GM12892 (cell line): ENCODE data around the gene ARID2.

ENCODE experiments used
- DNase-seq: peaks from one replicate; pipeline ENCODE4 v3.0.0; 2011; ENCODE audit not compliant: insufficient read length
- FAIRE-seq: peaks from 2 replicates; lab custom pipeline; 2011; peaks lifted over from hg19 to GRCh38; lab: Jason Lieb, UNC
- POLR2A ChIP-seq: IDR thresholded peaks from 2 replicates; pipeline ENCODE4 v1.6.1; 2011; ENCODE audit warnings: low read depth, low read length, control low read depth
- POLR2AphosphoS5 ChIP-seq: IDR thresholded peaks from 2 replicates; pipeline ENCODE4 v1.6.1; 2011; ENCODE audit warnings: low read depth, low read length, control low read depth
- TAF1 ChIP-seq: IDR thresholded peaks from 2 replicates; pipeline ENCODE4 v1.6.1; 2011; ENCODE audit warnings: low read depth, mild to moderate bottlenecking, control low read depth, low read length, borderline replicate concordance

The ARID2 gene

DNA sequence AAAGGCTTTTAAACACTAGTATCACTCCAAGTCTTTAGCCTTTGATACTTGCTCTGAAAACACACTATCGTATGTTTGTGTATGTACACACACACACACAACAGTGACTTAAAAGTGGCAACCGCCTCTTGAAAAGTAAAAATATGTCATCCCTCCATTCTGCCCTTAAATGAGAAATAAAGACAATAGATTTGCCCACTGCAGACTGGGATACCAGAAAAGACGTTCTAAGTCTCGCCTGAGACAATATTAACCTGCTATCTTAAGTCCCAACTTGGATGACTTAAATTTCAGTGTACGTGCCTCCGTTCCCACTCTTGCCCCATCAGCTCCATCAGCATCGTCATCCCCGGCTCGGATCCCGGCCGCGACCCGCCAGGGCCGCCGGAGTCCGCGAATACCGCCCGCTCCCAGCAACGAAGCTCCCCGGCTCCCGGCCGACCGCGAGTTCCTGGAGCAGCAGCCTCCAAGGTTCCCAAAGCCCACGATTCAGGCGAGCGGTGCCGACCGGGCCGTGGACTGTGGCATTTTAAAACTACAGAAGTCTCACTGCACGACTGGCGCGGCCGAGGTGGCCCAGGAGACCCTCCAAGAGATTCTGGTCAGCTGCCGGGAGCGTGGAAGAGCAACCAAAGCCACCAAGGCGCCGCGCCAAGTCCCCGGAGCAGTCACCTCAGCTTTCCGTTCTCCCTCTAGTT lies 2.8 kb upstream of the ARID2 start:
- FAIRE-seq (peak; percentile 46), DNase-seq (no peak)

DNA sequence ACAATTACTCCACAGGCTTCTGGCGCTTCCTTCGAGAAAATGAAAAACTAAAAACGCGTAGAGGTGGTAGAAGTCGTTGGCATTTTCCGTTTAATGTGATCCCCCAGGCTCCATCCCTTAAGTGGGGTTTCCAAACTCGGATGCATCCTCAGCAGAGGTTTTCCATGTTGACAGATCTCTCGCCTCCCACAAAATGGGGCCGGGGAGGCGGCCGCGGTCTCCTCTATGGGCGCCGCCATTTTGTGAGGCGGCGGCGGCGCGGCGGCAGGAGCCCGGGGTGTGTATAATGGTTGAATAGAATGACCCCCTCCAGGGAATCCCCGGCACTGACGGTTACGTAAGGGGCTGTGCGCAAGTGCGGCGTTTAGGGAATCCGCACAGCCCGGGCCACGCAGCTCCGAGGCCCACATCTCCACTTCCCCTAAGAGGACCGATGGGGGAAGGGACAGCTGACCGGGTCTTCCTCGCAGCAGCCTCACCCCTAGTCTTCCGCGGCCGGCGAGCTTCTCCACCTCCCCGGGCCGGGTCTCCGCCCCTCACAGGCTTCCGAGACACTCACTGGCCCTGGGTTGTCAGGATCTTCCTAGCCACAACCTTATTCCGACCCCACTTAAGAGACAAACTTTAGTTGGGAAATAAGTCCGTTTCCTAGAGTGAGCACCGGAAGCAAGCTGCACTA lies 2.1 kb upstream of the ARID2 start:
- TF ChIP-seq POLR2AphosphoS5 (peak; percentile 64), TAF1 (peak; percentile 59; the same call in 1 of the 2 replicates), POLR2A (peak; percentile 87)
- peak; percentile 76 for FAIRE-seq
- DNase-seq: peak; percentile 61

More for the DNA sequence above, 2.8 kb upstream of the ARID2 start:
- TF ChIP-seq TAF1 (no peak), POLR2AphosphoS5 (no peak), POLR2A (no peak)

DNA sequence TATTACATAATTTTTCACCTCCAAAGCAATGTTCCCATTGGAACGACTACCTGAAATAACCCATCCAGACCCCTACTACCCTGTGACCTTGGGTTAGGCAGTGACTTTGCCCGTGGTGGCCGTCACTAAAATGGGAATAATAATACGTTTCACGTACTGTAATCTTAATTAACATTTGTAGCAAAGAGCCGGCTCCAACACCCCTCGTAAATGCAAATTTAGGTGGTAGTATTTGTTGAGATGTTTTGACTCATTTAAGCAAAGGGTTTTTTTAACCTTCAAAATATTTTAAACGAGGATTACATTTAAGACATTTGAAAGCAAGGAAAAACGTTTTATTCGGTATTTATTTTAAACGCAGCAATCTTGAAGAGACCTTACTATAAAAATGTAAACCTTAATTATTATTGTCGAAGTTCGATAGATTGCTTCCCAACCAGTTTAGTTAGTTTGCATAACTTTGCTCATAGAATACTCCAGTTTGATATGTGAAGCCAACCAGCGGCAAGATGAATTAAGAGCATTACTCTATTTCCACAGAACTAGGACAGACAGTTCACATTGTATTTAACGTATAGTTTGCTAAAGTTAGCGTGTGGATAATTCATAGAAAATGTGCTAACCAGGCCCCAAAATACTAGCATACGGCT lies 1.4 kb upstream of the ARID2 start:
- DNase-seq: no peak
- TF ChIP-seq TAF1 (no peak), POLR2AphosphoS5 (no peak), POLR2A (no peak)
- no peak for FAIRE-seq

DNA sequence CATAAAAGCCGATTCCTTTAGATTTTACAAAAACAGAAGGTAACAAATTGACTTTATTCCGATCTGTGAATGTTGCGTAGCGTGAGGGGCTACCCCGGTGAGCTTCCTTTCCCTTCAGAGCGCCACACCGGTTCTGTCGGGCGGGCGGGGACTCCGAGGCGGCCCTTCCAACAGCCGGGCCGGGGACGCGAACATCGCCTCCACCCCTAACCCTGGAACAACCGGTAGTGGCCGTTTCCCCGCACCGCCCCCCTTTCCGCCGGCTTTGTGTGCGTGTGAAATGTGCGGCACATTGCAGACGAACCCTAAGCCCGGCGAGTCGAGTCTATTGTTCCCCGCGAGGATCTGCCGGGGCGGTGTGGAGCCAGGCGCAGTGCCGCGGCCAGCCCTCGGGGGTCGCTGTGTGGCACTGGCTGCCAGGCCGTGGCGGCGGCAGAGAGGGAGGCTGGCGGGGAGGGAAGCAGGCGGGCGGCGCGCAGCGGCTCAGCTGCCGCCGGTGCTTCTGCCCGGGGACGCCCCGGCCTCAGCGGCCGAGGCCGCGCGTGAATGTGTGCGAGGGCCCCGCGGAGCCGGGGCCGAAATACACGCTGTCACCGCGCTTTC lies 775 bp upstream of the ARID2 start:
- peak; percentile 99 for FAIRE-seq
- peak; percentile 96 for TF ChIP-seq POLR2A
- peak; percentile 82 for TF ChIP-seq POLR2AphosphoS5
- peak; percentile 78 for TF ChIP-seq TAF1

DNA sequence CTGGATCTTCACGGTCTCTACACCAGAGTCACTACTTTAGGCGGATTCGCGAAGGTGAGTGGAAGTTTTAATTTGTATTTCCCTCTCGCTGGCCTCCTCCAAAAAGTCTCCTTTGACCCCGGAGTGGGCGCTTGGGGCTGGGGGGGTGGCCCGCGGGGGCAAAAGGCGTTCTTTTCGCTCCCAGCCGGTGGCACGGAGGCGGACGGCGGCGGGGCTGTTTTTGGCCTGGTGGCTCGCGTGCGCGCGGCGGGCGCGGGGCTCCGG lies 510 bp downstream of the ARID2 start:
- DNase-seq: no peak
- FAIRE-seq: peak; percentile 5
- TF ChIP-seq POLR2A (no peak), TAF1 (no peak), POLR2AphosphoS5 (no peak)

More for the DNA sequence above, 775 bp upstream of the ARID2 start:
- peak; percentile 47 for DNase-seq

DNA sequence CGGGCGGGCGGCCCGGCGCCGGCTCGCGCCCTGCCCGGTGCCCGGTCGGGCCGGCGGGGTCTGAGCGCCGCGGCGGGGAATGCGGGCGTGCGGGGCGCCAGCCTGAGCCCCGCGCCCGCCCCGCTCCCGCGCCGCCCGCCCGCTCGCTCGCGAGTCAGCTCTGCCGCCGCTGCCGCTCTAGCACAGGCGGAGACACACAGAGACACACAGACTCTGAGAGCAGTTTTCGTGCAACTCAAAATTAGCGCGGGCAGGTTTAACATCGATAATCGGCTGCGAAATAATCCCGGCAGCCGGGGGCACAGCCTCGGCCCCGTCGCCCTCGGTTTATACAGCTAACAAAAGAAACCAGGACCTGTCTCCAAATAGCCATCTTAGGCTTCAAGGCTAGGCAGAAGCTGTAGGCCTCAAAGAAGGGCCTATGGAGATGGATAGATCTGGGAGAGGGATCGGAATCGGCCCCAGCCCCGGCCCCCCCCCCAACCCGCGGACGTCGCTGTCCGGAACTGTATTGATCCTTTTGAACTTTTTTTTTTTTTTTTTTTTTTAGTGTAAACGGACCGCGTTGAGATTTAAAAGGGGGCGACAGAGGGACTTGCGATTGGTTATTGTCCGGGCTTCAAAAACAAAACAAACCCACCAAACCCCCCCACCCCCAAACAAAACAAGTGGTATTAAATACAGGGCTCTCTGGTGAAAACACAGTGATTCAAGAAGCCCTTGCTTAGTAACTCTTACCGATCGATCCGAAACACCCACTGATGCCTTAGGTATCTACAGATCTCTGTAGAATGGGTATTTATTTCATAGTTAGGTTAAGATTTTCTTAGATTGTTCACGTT lies 1.1 kb downstream of the ARID2 start:
- DNase-seq (no peak), FAIRE-seq (peak; percentile 67)
- no peak for TF ChIP-seq POLR2AphosphoS5
- TF ChIP-seq TAF1: peak; percentile 15; the same call in 1 of the 2 replicates
- TF ChIP-seq POLR2A: peak; percentile 42; the same call in 1 of the 2 replicates

DNA sequence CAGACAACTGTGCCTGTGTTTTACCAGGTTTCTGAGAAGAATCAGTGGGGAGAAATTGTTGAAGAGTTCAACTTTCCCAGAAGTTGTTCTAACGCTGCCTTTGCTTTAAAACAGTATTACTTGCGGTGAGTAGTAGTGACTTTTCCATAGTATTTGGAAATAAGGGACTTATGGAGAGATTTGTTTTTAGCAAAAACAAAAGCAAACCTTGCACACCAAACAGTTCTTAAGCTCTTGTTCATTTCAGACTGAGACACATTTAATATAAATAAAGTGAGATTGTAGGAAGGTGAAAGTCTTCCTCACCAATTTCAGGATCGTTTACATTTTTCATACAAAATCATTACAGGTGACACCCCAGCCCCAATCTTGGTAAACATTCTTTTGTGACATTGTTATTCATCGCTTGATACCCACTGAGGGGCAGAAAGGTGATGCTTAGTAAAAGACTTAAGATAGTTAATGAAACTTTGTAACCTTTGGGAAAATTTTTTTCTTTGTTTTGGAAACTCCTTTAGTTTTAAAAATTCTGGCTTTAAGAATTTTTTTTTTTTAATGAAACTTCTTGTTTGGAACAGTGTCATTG lies 1.8 kb downstream of the ARID2 start:
- TF ChIP-seq POLR2A: no peak
- no peak for TF ChIP-seq POLR2AphosphoS5
- no peak for TF ChIP-seq TAF1
- no peak for DNase-seq
- no peak for FAIRE-seq

DNA sequence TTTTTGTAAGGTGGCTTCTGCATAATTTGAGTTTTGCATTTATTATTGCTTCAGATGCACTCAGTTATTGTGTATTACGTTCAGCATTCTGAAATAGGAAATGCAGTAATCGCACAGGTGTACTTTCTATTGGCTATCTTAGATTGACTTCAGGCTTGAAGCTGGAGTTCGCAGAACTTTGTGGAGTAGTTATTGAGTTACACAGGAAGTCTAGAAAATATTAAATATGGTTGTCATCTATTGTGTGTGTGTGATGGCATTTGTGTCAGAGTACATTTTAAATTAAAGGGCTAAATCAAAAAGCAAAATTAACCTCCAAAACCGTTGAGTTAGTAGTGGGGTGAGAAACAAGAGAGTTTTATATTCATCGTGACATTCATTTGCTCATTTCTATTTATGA lies 2.7 kb downstream of the ARID2 start:
- DNase-seq: no peak
- peak; percentile 71 for FAIRE-seq

DNA sequence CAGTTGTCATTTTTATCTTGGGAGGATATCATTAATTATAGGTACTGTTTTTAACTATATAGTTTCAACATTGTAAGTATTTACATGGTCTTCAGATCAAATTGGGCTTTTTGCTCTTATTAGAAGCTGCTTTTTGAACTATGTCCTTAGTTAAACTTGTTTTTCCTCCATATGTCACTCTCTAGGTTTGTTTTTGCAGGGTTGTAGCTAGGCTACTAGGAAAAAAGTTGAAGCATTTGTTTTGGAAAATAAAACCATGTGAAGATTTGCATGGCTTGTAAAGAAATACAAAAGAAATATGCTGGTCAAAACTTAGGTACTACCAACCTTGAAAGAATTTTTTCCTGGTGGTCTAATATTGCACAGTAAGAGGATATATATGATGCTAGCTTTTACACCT lies 3.4 kb downstream of the ARID2 start:
- no peak for DNase-seq
- TF ChIP-seq POLR2A (no peak), POLR2AphosphoS5 (no peak), TAF1 (no peak)
- FAIRE-seq: no peak

More for the DNA sequence above, 2.7 kb downstream of the ARID2 start:
- TF ChIP-seq TAF1 (no peak), POLR2AphosphoS5 (no peak), POLR2A (no peak)

DNA sequence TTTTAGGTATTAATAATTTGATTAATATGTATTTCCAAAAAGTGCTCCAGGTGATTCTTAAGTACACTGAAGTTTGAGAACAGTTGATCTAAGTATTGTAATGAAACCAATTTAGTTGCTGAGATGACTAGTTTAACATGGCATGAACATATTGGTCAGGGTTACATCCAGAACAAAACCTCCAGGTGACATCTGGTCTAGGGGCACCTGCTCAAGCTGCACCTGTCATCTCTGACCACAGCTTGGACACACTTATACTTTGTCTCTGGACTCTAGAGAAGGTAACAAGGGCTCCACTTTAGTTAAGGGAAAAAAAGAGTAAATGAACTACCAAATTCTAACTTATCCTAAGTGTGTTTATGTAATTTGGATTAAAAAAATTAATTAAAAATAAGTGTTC lies 8.1 kb downstream of the ARID2 start:
- TF ChIP-seq POLR2A: no peak
- TF ChIP-seq TAF1: no peak
- TF ChIP-seq POLR2AphosphoS5: no peak
- DNase-seq (no peak), FAIRE-seq (no peak)
